ENCODE results near the gene CFAP410. TPM values are rescaled to one million over a fixed set of nuclear protein-coding genes. Genes with fewer than 3 reads are reported as not detected.

The CFAP410 gene
- total and polyA plus RNA-seq, 4 donors: 11.9 to 46.4 (median 36.6) TPM

DNA sequence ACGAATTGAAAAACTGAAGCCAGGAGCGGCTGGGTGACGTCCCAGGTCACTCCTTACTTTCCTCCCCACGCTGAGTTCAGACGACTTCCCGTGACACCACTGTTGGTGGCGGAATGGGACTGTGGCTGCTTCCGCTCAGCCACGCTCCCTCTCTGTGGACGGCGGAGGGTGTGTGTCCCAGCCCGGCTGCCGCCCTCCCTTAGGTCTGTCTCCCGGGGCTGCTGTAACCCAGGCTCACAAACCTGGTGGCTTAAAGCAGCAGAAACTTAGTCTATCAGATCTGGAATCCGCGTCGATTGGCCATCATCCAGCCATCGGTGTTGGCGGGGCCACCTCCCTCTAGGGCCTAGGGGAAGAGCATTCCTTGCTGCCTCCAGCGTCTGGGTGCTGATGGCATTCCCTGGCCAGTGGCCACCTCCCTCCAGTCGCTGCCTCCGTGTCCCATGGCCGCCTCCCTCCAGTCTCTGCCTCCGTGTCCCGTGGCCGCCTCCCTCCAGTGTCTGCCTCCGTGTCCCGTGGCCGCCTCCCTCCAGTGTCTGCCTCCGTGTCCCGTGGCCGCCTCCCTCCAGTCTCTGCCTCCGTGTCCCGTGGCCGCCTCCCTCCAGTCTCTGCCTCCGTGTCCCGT lies 31.7 kb upstream of the CFAP410 start:
- Histone ChIP-seq H3K36me3 (ENCODE audit: control insufficient read depth, insufficient read depth, low read length) (peaks cover 20% of the 10 kb centered on the region), H3K4me3 (ENCODE audit: low read depth, low read length) (no peak overlapping the region), H3K27me3 (ENCODE audit: control insufficient read depth, insufficient read depth, low read length) (peaks cover 12% of the 10 kb centered on the region), H3K4me1 (ENCODE audit: control insufficient read depth, insufficient read depth, low read length) (peaks cover 5% of the 10 kb centered on the region), H3K9me3 (ENCODE audit: control insufficient read depth, insufficient read depth, low read length) (no peaks in the 10 kb centered on the region), H3K27ac (ENCODE audit: low read depth, low read length) (no peak overlapping the region)
- no peak for DNase-seq (ENCODE audit: low read depth in 4 of 6, low spot score in 6 of 6)
- WGBS (ENCODE audit: insufficient coverage): 90% methylated on average over 29 of the region's 37 CpGs

DNA sequence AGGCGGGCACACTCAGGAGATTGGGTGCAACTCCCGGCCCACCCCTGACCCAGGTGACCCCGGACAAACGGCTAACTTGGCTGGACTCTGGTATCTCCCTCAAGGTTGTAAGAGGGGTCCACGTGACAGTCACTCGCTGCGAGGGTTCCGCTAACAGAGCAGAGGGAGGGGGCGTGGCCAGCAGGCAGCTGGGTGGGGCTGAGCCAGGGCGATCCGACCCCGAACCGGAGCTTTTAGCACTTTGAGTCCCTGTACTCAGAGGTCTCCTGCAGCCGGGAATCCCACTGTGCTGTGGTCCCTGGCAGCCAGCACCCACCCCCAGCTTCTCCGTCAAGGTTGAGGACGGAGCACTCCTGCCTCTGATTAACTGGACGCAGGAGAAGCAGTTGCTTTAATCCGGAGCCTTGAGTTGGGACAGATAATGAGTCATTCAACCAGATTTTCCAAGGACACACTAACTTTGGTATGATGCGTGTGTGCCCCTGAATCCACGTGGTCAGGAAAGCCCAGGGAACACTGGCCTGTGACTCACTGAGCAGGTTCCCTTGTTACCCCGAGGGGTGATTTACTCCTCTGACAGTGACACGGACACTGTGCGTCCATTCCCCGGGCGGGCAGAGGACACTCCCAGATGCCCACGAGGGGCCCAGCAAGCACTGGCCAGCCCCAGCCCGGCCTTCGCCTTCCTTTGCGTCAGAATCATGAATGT lies 31.0 kb upstream of the CFAP410 start:
- DNase-seq (ENCODE audit: low read depth in 4 of 6, low spot score in 6 of 6): no peak
- peaks cover 5% of the 10 kb centered on the region for H3K4me1 ChIP-seq (ENCODE audit: control insufficient read depth, insufficient read depth, low read length)
- H3K36me3 ChIP-seq (ENCODE audit: control insufficient read depth, insufficient read depth, low read length): peaks cover 16% of the 10 kb centered on the region
- 27% methylated on average over 28 of the region's 29 CpGs for whole genome bisulfite sequencing (ENCODE audit: insufficient coverage)
- no peak overlapping the region for H3K4me3 ChIP-seq (ENCODE audit: low read depth, low read length)
- H3K27ac ChIP-seq (ENCODE audit: low read depth, low read length): no peak overlapping the region
- H3K9me3 ChIP-seq (ENCODE audit: control insufficient read depth, insufficient read depth, low read length): no peaks in the 10 kb centered on the region
- H3K27me3 ChIP-seq (ENCODE audit: control insufficient read depth, insufficient read depth, low read length): peaks cover 12% of the 10 kb centered on the region

DNA sequence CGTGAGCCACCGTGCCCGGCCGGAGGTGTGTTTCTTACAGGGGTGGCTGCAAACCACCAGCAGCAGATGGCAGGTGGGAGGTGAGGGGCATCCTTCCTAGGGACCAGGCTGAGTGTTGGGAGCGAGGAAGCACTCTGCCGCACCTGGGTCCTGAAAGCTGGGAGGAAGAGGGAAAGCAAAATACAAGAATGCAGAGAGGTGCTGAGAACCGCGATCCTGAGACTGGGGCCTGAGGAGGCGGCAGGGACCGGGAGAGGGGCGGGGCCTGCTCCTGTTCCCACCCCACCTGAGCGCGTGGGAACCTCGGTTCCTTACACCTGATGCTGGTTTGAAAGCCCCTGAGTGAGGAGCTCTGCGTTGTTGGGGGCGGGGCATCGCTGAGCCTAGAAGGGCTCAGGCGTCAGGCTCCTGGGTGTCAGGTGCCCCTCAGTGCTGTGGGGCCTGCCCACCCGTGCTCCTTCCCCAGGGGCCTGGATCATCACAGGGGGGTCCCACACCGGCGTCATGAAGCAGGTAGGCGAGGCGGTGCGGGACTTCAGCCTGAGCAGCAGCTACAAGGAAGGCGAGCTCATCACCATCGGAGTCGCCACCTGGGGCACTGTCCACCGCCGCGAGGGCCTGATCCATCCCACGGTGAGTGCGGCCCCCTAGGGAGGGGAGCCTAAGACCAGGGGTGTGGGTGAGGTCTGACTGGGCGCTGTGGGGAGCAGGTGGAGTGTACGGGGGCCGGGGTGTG lies 29.7 kb upstream of the CFAP410 start:
- H3K27me3 ChIP-seq (ENCODE audit: control insufficient read depth, insufficient read depth, low read length): peaks cover 12% of the 10 kb centered on the region
- H3K27ac ChIP-seq (ENCODE audit: low read depth, low read length): no peak overlapping the region
- peaks cover under 1% of the 10 kb centered on the region for H3K9me3 ChIP-seq (ENCODE audit: control insufficient read depth, insufficient read depth, low read length)
- 30% methylated on average over 35 of the region's 35 CpGs for WGBS (ENCODE audit: insufficient coverage)
- no peak for DNase-seq (ENCODE audit: low read depth in 4 of 6, low spot score in 6 of 6)
- H3K36me3 ChIP-seq (ENCODE audit: control insufficient read depth, insufficient read depth, low read length): peaks cover 24% of the 10 kb centered on the region
- peaks cover 5% of the 10 kb centered on the region for H3K4me1 ChIP-seq (ENCODE audit: control insufficient read depth, insufficient read depth, low read length)
- H3K4me3 ChIP-seq (ENCODE audit: low read depth, low read length): no peak overlapping the region

DNA sequence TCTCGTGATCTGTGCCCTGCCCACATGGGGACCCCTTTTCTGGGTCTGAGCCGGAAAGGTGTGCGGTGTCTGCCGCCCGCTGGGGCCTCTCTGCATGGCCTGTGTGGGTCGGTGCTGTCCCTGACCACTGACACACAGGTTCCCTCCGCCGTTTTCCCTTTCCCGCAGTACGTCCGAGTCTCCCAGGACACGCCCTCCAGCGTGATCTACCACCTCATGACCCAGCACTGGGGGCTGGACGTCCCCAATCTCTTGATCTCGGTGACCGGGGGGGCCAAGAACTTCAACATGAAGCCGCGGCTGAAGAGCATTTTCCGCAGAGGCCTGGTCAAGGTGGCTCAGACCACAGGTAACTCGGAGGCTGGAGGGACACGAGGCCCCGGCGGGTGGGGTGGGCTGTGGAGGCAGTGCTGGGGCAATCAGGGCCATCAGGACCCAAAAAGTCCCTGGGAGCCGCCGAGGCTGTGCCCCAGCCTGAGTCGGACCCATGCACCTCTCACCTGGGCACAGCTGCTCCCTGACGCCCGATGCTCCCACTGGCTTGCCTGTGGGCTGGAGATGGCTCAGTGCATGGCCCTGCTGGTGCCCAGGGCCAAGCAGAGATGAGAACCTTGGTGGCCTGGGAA lies 27.5 kb upstream of the CFAP410 start:
- H3K27ac ChIP-seq (ENCODE audit: low read depth, low read length): no peak overlapping the region

DNA sequence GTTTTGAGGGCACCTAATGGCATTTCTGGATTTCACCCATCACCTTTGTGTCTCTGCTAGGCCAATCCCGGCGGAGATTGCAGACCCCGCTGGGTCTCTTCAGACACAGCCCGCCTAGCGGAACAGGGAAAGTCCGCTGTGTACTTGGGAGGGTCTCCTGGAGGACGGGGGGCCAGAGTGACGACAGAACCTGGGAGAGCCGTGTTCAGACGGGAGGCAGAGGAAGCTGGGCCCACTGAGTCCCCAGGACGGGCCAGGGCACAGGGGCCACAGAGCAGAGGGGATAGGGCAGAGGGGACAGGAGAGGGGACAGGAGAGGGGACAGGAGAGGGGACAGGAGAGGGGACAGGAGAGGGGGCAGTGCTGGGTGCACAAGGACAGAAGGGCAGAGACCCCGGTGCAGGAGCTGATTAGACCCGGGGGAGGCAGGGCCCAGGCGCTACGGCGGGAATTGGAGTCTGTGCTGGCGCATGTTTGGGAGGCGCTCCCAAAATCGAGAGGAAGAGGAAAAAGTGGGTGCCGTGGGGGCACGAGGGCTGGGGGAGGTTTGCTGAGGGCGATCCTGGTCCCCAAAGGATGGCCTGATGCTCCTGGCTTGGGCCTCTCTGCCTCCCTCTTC lies 26.9 kb upstream of the CFAP410 start:
- WGBS (ENCODE audit: insufficient coverage): 92% methylated on average over 22 of the region's 22 CpGs
- H3K27me3 ChIP-seq (ENCODE audit: control insufficient read depth, insufficient read depth, low read length): peaks cover 12% of the 10 kb centered on the region
- no peak for DNase-seq (ENCODE audit: low read depth in 4 of 6, low spot score in 6 of 6)

More for the DNA sequence above, 27.5 kb upstream of the CFAP410 start:
- Histone ChIP-seq H3K27me3 (ENCODE audit: control insufficient read depth, insufficient read depth, low read length) (peaks cover 12% of the 10 kb centered on the region), H3K4me3 (ENCODE audit: low read depth, low read length) (no peak overlapping the region), H3K4me1 (ENCODE audit: control insufficient read depth, insufficient read depth, low read length) (peaks cover 5% of the 10 kb centered on the region), H3K36me3 (ENCODE audit: control insufficient read depth, insufficient read depth, low read length) (peaks cover 24% of the 10 kb centered on the region), H3K9me3 (ENCODE audit: control insufficient read depth, insufficient read depth, low read length) (peaks cover 2% of the 10 kb centered on the region)
- DNase-seq (ENCODE audit: low read depth in 4 of 6, low spot score in 6 of 6): no peak
- WGBS (ENCODE audit: insufficient coverage): 91% methylated on average over 28 of the region's 28 CpGs

DNA sequence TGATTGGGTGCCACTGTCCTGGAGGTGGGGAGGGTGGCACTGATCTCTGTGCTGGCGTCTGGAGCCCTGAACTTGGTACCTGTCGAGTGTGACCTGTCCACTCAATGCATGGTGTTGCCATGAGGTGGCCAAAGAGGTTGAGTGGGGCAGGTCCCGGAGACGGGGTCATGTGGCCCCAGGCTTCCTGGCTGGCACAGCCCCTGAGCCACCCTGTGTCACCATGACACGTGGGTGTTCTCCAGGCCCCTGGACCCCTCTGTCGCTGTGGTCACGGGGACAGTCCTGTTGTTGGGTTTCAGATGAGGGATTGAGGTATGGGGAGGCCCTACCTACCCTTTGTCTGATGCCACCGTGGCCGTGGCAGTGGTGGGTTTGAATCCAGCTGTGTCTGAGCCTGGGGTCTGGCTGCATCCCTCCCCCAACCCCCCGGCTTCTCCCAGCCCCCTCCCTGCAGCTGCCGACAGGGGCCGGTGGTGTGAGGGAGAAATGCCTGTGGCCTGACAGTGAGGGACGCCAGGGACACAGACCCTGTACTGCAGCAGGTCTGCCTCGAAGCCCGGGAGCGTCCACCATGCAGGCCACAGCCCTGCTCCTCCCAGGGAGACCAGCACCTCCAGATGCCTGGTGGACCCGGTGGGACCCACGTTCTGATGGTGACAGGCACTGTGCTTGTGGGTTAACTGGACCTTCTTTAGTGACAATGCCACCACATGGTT lies 26.2 kb upstream of the CFAP410 start:
- DNase-seq (ENCODE audit: low read depth in 4 of 6, low spot score in 6 of 6): no peak
- Histone ChIP-seq H3K27ac (ENCODE audit: low read depth, low read length) (no peak overlapping the region), H3K36me3 (ENCODE audit: control insufficient read depth, insufficient read depth, low read length) (peaks cover 23% of the 10 kb centered on the region)

More for the DNA sequence above, 26.9 kb upstream of the CFAP410 start:
- Histone ChIP-seq H3K4me1 (ENCODE audit: control insufficient read depth, insufficient read depth, low read length) (peaks cover 5% of the 10 kb centered on the region), H3K9me3 (ENCODE audit: control insufficient read depth, insufficient read depth, low read length) (peaks cover 2% of the 10 kb centered on the region), H3K4me3 (ENCODE audit: low read depth, low read length) (no peak overlapping the region), H3K36me3 (ENCODE audit: control insufficient read depth, insufficient read depth, low read length) (peaks cover 24% of the 10 kb centered on the region), H3K27ac (ENCODE audit: low read depth, low read length) (no peak overlapping the region)

DNA sequence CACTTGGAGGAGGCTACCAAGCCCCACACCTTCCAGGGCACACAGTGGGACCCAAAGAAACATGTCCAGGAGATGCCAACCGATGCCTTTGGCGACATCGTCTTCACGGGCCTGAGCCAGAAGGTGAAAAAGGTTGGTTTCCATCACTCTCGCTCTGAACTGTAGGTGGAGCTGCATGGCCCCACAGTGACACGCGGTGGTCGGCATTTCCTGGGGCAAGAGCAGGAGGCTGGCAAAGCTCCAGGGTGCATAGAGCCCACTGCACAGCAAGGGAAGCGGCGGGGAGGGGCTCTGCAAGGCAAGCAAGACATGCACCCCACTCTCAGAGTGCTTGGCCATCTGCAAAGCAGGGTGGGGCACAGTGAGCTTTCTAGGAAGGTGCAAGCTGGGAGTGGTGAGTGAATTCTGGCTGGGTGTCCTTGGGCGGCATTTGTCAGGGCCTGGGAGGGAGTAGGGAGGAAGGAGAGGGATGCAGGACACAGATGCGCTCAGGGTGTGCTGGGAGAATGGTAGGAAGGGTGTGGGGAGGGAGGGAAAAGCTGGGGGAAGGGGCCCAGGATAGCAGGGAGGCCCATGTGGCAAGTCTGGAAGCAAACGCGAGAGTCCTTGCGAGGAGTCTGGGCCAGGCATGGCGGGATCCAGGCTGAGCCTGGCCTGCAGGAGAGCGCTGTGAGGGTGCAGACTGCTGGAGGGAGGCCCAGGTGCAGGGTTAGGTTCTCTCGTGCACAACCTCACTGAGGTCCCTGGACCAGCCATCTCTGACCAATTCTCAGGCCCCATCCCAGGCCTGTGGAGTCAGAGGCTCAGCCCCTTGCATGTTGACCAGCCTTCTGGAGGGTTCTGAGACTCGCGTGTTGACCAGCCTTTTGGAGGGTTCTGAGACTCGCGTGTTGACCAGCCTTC lies 25.2 kb upstream of the CFAP410 start:
- Histone ChIP-seq H3K27me3 (ENCODE audit: control insufficient read depth, insufficient read depth, low read length) (peaks cover 5% of the 10 kb centered on the region), H3K9me3 (ENCODE audit: control insufficient read depth, insufficient read depth, low read length) (peaks cover 2% of the 10 kb centered on the region), H3K4me1 (ENCODE audit: control insufficient read depth, insufficient read depth, low read length) (no peaks in the 10 kb centered on the region), H3K27ac (ENCODE audit: low read depth, low read length) (no peak overlapping the region), H3K36me3 (ENCODE audit: control insufficient read depth, insufficient read depth, low read length) (peaks cover 22% of the 10 kb centered on the region), H3K4me3 (ENCODE audit: low read depth, low read length) (no peak overlapping the region)
- DNase-seq (ENCODE audit: low read depth in 4 of 6, low spot score in 6 of 6): no peak
- WGBS (ENCODE audit: insufficient coverage): 75% methylated on average over 18 of the region's 22 CpGs

More for the DNA sequence above, 26.2 kb upstream of the CFAP410 start:
- peaks cover 5% of the 10 kb centered on the region for H3K4me1 ChIP-seq (ENCODE audit: control insufficient read depth, insufficient read depth, low read length)
- 90% methylated on average over 13 of the region's 18 CpGs for WGBS (ENCODE audit: insufficient coverage)
- peaks cover 12% of the 10 kb centered on the region for H3K27me3 ChIP-seq (ENCODE audit: control insufficient read depth, insufficient read depth, low read length)
- H3K9me3 ChIP-seq (ENCODE audit: control insufficient read depth, insufficient read depth, low read length): peaks cover 2% of the 10 kb centered on the region
- no peak overlapping the region for H3K4me3 ChIP-seq (ENCODE audit: low read depth, low read length)

DNA sequence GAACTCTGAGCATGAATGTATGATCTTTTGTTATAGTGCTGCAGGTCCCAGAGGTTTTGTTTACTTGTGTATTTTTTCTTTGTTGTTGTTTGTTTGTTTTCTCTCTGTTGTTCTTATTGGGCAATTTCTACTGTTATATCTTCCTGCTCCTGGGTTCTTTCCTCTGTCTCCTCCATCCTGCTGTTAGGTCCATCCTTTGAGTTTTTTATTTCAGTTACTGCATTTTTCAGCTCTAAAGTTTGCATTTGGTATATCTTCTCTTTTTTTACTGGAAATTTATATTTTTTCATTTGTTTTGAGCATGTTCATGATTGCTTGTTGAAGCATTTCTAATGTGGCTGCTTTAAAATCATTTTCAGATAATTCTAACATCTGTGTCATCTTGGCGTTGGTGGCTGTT lies 24.1 kb upstream of the CFAP410 start:
- no CpG with 5 or more reads among the region's 1 CpG for WGBS (ENCODE audit: insufficient coverage)
- Histone ChIP-seq H3K27me3 (ENCODE audit: control insufficient read depth, insufficient read depth, low read length) (no peaks in the 10 kb centered on the region), H3K4me1 (ENCODE audit: control insufficient read depth, insufficient read depth, low read length) (no peaks in the 10 kb centered on the region), H3K27ac (ENCODE audit: low read depth, low read length) (no peak overlapping the region), H3K36me3 (ENCODE audit: control insufficient read depth, insufficient read depth, low read length) (peaks cover 22% of the 10 kb centered on the region), H3K4me3 (ENCODE audit: low read depth, low read length) (no peak overlapping the region), H3K9me3 (ENCODE audit: control insufficient read depth, insufficient read depth, low read length) (peaks cover 2% of the 10 kb centered on the region)
- DNase-seq (ENCODE audit: low read depth in 4 of 6, low spot score in 6 of 6): no peak
